ENCODE measurements around the gene HEXA.
"Not testable (repeated sequence)": the region's sequence is repeated elsewhere in the genome, so short reads cannot be mapped to it uniquely, and the experiment has no call there.

HEXA gene

DNA sequence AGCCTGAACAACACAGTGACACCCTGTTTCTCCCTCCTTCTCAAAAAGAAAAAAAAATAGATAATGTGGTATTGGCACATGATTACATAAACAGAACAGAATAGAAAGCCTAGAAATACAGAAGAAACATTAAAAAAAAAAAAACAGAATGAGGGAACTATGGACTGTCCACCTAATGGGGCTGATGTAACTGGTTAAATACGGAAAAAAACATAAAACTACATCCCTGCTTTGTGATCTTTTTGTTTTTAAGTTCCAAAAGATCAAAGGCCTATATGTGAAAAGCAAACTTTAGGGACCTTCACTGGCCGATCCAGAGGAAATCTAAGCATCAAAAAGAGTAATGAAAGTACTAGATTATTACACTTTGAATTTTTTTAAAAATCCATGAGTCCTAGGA is 39.5 kb upstream of the HEXA start (continued):
- TF ChIP-seq, protein P1, sequence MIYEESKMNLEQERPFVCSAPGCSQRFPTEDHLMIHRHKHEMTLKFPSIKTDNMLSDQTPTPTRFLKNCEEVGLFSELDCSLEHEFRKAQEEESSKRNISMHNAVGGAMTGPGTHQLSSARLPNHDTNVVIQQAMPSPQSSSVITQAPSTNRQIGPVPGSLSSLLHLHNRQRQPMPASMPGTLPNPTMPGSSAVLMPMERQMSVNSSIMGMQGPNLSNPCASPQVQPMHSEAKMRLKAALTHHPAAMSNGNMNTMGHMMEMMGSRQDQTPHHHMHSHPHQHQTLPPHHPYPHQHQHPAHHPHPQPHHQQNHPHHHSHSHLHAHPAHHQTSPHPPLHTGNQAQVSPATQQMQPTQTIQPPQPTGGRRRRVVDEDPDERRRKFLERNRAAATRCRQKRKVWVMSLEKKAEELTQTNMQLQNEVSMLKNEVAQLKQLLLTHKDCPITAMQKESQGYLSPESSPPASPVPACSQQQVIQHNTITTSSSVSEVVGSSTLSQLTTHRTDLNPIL (CRISPR knock-in tag; IDR thresholded peaks at IDR 0.05; ENCODE audit: low read depth): no peak
- no peak for TF ChIP-seq ZNF70 (CRISPR knock-in tag; IDR thresholded peaks at IDR 0.05)

DNA sequence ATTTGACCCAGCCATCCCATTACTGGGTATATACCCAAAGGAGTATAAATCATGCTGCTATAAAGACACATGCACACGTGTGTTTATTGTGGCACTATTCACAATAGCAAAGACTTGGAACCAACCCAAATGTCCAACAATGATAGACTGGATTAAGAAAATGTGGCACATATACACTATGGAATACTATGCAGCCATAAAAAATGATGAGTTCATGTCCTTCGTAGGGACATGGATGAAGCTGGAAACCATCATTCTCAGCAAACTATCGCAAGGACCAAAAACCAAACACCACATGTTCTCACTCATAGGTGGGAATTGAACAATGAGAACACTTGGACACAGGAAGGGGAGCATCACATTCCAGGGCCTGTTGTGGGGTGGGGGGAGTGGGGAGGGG is 37.5 kb upstream of the HEXA start:
- not testable (repeated sequence) for ATAC-seq

DNA sequence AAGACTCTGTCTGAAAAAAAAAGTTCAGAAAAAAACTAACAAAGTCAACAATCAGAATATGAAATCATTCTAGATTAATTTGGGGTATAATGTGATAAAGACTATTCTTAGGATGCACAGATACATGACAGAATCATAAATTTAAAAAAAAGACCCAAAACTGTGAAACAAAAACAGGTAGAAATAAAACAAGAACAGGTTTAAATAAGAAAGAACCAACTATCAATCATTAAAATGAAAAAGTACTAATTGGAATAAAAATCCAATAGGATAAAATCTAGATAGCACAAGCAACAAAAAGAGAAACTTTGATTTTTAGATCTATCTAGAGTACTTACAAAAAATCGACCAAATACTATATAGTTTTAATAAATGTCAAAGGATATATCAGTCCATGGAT is 35.7 kb upstream of the HEXA start:
- no peak for ATAC-seq
- no peak for TF ChIP-seq ZNF70 (CRISPR knock-in tag; IDR thresholded peaks at IDR 0.05)
- no peak for TF ChIP-seq ZFP30 (CRISPR knock-in tag; IDR thresholded peaks at IDR 0.05)
- no peak for TF ChIP-seq BACH2 (CRISPR knock-in tag; IDR thresholded peaks at IDR 0.05; ENCODE audit: borderline replicate concordance)
- TF ChIP-seq ZC3H10 (CRISPR knock-in tag; IDR thresholded peaks at IDR 0.05): no peak
- no peak for TF ChIP-seq ZNF8 (CRISPR knock-in tag; IDR thresholded peaks at IDR 0.05)
- no peak for TF ChIP-seq OSR1 (CRISPR knock-in tag; IDR thresholded peaks at IDR 0.05)
- TF ChIP-seq, protein P2, sequence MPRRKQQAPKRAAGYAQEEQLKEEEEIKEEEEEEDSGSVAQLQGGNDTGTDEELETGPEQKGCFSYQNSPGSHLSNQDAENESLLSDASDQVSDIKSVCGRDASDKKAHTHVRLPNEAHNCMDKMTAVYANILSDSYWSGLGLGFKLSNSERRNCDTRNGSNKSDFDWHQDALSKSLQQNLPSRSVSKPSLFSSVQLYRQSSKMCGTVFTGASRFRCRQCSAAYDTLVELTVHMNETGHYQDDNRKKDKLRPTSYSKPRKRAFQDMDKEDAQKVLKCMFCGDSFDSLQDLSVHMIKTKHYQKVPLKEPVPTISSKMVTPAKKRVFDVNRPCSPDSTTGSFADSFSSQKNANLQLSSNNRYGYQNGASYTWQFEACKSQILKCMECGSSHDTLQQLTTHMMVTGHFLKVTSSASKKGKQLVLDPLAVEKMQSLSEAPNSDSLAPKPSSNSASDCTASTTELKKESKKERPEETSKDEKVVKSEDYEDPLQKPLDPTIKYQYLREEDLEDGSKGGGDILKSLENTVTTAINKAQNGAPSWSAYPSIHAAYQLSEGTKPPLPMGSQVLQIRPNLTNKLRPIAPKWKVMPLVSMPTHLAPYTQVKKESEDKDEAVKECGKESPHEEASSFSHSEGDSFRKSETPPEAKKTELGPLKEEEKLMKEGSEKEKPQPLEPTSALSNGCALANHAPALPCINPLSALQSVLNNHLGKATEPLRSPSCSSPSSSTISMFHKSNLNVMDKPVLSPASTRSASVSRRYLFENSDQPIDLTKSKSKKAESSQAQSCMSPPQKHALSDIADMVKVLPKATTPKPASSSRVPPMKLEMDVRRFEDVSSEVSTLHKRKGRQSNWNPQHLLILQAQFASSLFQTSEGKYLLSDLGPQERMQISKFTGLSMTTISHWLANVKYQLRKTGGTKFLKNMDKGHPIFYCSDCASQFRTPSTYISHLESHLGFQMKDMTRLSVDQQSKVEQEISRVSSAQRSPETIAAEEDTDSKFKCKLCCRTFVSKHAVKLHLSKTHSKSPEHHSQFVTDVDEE (CRISPR knock-in tag; IDR thresholded peaks at IDR 0.05): no peak
- no peak for TF ChIP-seq ISL1 (CRISPR knock-in tag; IDR thresholded peaks at IDR 0.05)
- TF ChIP-seq ARNTL (CRISPR knock-in tag; IDR thresholded peaks at IDR 0.05; ENCODE audit: borderline replicate concordance, low read depth): no peak
- no peak for TF ChIP-seq ESRRG (CRISPR knock-in tag; IDR thresholded peaks at IDR 0.05)
- TF ChIP-seq, protein P3, sequence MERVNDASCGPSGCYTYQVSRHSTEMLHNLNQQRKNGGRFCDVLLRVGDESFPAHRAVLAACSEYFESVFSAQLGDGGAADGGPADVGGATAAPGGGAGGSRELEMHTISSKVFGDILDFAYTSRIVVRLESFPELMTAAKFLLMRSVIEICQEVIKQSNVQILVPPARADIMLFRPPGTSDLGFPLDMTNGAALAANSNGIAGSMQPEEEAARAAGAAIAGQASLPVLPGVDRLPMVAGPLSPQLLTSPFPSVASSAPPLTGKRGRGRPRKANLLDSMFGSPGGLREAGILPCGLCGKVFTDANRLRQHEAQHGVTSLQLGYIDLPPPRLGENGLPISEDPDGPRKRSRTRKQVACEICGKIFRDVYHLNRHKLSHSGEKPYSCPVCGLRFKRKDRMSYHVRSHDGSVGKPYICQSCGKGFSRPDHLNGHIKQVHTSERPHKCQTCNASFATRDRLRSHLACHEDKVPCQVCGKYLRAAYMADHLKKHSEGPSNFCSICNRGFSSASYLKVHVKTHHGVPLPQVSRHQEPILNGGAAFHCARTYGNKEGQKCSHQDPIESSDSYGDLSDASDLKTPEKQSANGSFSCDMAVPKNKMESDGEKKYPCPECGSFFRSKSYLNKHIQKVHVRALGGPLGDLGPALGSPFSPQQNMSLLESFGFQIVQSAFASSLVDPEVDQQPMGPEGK (CRISPR knock-in tag; IDR thresholded peaks at IDR 0.05; ENCODE audit: borderline replicate concordance): no peak
- TF ChIP-seq CSDC2 (CRISPR knock-in tag; IDR thresholded peaks at IDR 0.05): no peak
- TF ChIP-seq ZNF565 (CRISPR knock-in tag; conservative IDR thresholded peaks at IDR 0.05; ENCODE audit: low read depth): no peak
- no peak for TF ChIP-seq SNAI2 (CRISPR knock-in tag; IDR thresholded peaks at IDR 0.05)
- no peak for TF ChIP-seq PPARA (CRISPR knock-in tag; IDR thresholded peaks at IDR 0.05; ENCODE audit: borderline replicate concordance)

DNA sequence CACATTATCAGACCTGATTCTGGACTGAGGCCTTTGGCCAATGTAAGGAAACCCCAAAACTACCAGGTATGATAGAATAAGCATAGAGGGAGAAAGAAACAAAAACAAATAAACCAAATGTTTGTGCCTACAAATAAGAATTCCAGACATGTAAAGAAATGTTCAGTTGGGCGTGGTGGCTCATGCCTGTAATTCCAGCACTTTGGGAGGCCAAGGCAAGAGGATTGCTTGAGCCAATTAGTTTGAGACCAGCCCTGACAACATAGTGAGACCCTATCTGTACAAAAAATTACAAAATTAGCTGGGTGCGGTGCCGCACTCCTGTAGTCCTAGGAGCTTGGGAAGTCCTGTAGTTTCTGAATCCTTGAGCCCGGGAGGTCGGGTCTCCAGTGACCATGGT is 35.3 kb upstream of the HEXA start:
- no peak for TF ChIP-seq ISL1 (CRISPR knock-in tag; IDR thresholded peaks at IDR 0.05)
- no peak for TF ChIP-seq TOX (CRISPR knock-in tag; IDR thresholded peaks at IDR 0.05; ENCODE audit: borderline replicate concordance)
- TF ChIP-seq TCF4 (CRISPR knock-in tag; IDR thresholded peaks at IDR 0.05; ENCODE audit: borderline replicate concordance): no peak
- TF ChIP-seq OSR1 (CRISPR knock-in tag; IDR thresholded peaks at IDR 0.05): no peak
- ATAC-seq: no peak

DNA sequence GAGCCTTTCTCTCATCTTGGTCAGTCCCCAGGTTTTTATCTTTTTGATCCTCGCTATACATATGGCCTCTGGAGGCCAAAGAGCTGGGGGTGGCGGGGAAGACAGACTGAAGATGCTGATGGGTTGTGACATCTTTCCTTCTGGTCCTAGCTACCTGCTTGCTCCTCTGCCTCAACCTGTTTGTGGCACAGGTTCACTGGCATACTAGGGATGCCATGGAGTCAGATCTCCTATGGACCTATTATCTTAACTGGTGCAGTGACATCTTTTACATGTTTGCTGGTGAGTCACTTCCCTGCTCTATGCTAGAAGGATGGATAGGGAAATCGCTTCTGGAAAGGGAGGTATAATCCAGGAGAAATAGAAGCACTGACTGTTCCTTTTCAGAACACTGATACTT is 31.1 kb upstream of the HEXA start:
- no peak for ATAC-seq
- TF ChIP-seq TCF4 (CRISPR knock-in tag; IDR thresholded peaks at IDR 0.05; ENCODE audit: borderline replicate concordance): no peak

DNA sequence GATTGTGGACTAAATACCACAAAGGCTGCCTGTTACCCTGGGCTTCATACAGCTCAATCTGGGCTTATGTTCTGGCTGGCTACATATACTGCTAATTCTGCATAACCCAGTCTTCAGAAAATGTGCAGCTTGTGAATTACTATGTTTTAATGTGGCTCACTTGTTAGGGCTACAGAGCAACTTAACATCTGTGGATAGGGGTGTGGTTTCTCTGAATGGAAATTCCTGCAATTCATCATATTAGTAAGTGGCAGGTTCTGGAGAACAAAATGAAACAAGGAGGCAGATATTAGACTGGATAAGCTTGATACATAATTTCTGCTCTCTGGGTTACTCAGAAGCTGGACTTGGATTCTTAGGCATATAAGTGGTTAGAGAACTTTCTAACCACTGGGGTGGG is 29.0 kb upstream of the HEXA start:
- no peak for TF ChIP-seq ESRRG (CRISPR knock-in tag; IDR thresholded peaks at IDR 0.05)
- TF ChIP-seq ZNF565 (CRISPR knock-in tag; conservative IDR thresholded peaks at IDR 0.05; ENCODE audit: low read depth): no peak
- TF ChIP-seq, protein P3 (CRISPR knock-in tag; IDR thresholded peaks at IDR 0.05; ENCODE audit: borderline replicate concordance): no peak
- no peak for TF ChIP-seq RARB (CRISPR knock-in tag; IDR thresholded peaks at IDR 0.05)
- TF ChIP-seq BACH2 (CRISPR knock-in tag; IDR thresholded peaks at IDR 0.05; ENCODE audit: borderline replicate concordance): no peak
- no peak for TF ChIP-seq ZFP3 (CRISPR knock-in tag; IDR thresholded peaks at IDR 0.05)
- no peak for TF ChIP-seq CSDC2 (CRISPR knock-in tag; IDR thresholded peaks at IDR 0.05)
- no peak for ATAC-seq
